Measurements from ENCODE around the gene ARHGAP24. TPM values are rescaled to one million over a fixed set of nuclear protein-coding genes. Genes with fewer than 3 reads are reported as not detected.
A peak's percentile ranks its signal among the peaks of the same experiment; 100 is the strongest.

Gene ARHGAP24
- total RNA-seq, 1 donor from 2014 or later, result 11.1 TPM

- DNase-seq (ENCODE audit: low read depth), result peak; percentile 46
- peak; percentile 92 for FAIRE-seq
- no peak for TF ChIP-seq CTCF (IDR thresholded peaks at IDR 0.05; ENCODE audit: insufficient read depth, low read length, severe bottlenecking)
- Histone ChIP-seq H3K36me3 (ENCODE audit: control insufficient read depth, insufficient read depth, low read length) (no peaks in the 10 kb centered on the region), H3K27me3 (ENCODE audit: control insufficient read depth, insufficient read depth, low read length) (no peaks in the 10 kb centered on the region), H3K4me3 (ENCODE audit: low read depth, low read length) (no peak overlapping the region)
These were observed 276.9 kb downstream of the ARHGAP24 start for GRCh38 chr4:85751866-85752265.

GRCh38 chr4:85755285-85755684 lies 280.3 kb downstream of the ARHGAP24 start:
- Histone ChIP-seq H3K4me3 (ENCODE audit: low read depth, low read length) (no peak overlapping the region), H3K36me3 (ENCODE audit: control insufficient read depth, insufficient read depth, low read length) (no peaks in the 10 kb centered on the region), H3K27me3 (ENCODE audit: control insufficient read depth, insufficient read depth, low read length) (no peaks in the 10 kb centered on the region)
- DNase-seq (ENCODE audit: low read depth), result no peak
- TF ChIP-seq CTCF (IDR thresholded peaks at IDR 0.05; ENCODE audit: insufficient read depth, low read length, severe bottlenecking), result no peak
- no peak for FAIRE-seq

- no peaks in the 10 kb centered on the region for H3K36me3 ChIP-seq (ENCODE audit: control insufficient read depth, insufficient read depth, low read length)
- peak; percentile 30 for TF ChIP-seq CTCF (IDR thresholded peaks at IDR 0.05; ENCODE audit: insufficient read depth, low read length, severe bottlenecking)
- no peaks in the 10 kb centered on the region for H3K27me3 ChIP-seq (ENCODE audit: control insufficient read depth, insufficient read depth, low read length)
- H3K4me3 ChIP-seq (ENCODE audit: low read depth, low read length), result no peak overlapping the region
- DNase-seq (ENCODE audit: low read depth), result peak; percentile 40
- no peak for FAIRE-seq
These were observed 282.0 kb downstream of the ARHGAP24 start for GRCh38 chr4:85756938-85757337.

- H3K4me3 ChIP-seq (ENCODE audit: low read depth, low read length), result no peak overlapping the region
- H3K36me3 ChIP-seq (ENCODE audit: control insufficient read depth, insufficient read depth, low read length), result no peaks in the 10 kb centered on the region
- no peak for DNase-seq (ENCODE audit: low read depth)
- H3K27me3 ChIP-seq (ENCODE audit: control insufficient read depth, insufficient read depth, low read length), result no peaks in the 10 kb centered on the region
- FAIRE-seq, result no peak
- TF ChIP-seq CTCF (IDR thresholded peaks at IDR 0.05; ENCODE audit: insufficient read depth, low read length, severe bottlenecking), result no peak
These were observed 284.4 kb downstream of the ARHGAP24 start for GRCh38 chr4:85759388-85759787.

GRCh38 chr4:85760511-85760910 lies 285.6 kb downstream of the ARHGAP24 start:
- no peak for TF ChIP-seq CTCF (IDR thresholded peaks at IDR 0.05; ENCODE audit: insufficient read depth, low read length, severe bottlenecking)
- FAIRE-seq (no peak), DNase-seq (ENCODE audit: low read depth) (no peak)
- Histone ChIP-seq H3K36me3 (ENCODE audit: control insufficient read depth, insufficient read depth, low read length) (no peaks in the 10 kb centered on the region), H3K4me3 (ENCODE audit: low read depth, low read length) (no peak overlapping the region), H3K27me3 (ENCODE audit: control insufficient read depth, insufficient read depth, low read length) (no peaks in the 10 kb centered on the region)

GRCh38 chr4:85761803-85762528 lies 287.0 kb downstream of the ARHGAP24 start:
- H3K4me3 ChIP-seq (ENCODE audit: low read depth, low read length), result no peak overlapping the region
- FAIRE-seq (no peak), DNase-seq (ENCODE audit: low read depth) (no peak)
- no peak for TF ChIP-seq CTCF (IDR thresholded peaks at IDR 0.05; ENCODE audit: insufficient read depth, low read length, severe bottlenecking)
- H3K36me3 ChIP-seq (ENCODE audit: control insufficient read depth, insufficient read depth, low read length), result no peaks in the 10 kb centered on the region
- no peaks in the 10 kb centered on the region for H3K27me3 ChIP-seq (ENCODE audit: control insufficient read depth, insufficient read depth, low read length)

All from bronchial epithelial cell (primary cell).